GM23248 (cell line): ENCODE results near the gene ARNT2. TPM values are rescaled to one million over a fixed set of nuclear protein-coding genes. Genes with fewer than 3 reads are reported as not detected.

Source experiments
- DNase-seq: peaks from one replicate; pipeline ENCODE4 v3.0.0-alpha.2; 2015
- H2AFZ ChIP-seq: fragments of 200-600 bp; sonication (generic); 2 replicates; pipeline ENCODE4 v1.6.1; 2016; ENCODE audit warnings: antibody characterized with exemption
- H3F3A ChIP-seq: fragments of 200-600 bp; sonication (generic); 2 replicates; pipeline ENCODE4 v1.6.1; 2016; ENCODE audit warnings: mild to moderate bottlenecking, antibody characterized with exemption, mixed run types; ENCODE audit not compliant: insufficient read depth
- H3K27ac ChIP-seq: fragments of 200-600 bp; sonication (generic); 2 replicates; pipeline ENCODE4 v1.5.1; 2016; ENCODE audit warnings: mild to moderate bottlenecking
- H3K27me3 ChIP-seq: fragments of 200-600 bp; sonication (generic); replicated peaks from 2 replicates; pipeline ENCODE4 v1.6.1; 2016; ENCODE audit warnings: mild to moderate bottlenecking; ENCODE audit not compliant: insufficient read depth
- H3K36me3 ChIP-seq: fragments of 200-600 bp; sonication (generic); 2 replicates; pipeline ENCODE4 v1.6.1; 2016; ENCODE audit warnings: low read depth, mild to moderate bottlenecking
- H3K4me1 ChIP-seq: fragments of 200-600 bp; sonication (generic); 2 replicates; pipeline ENCODE4 v1.6.1; 2016; ENCODE audit warnings: mild to moderate bottlenecking; ENCODE audit not compliant: insufficient read depth
- H3K4me2 ChIP-seq: fragments of 200-600 bp; sonication (generic); one replicate; pipeline ENCODE4 v1.6.1; 2016; ENCODE audit warnings: mild to moderate bottlenecking; ENCODE audit not compliant: unreplicated experiment
- H3K4me3 ChIP-seq: fragments of 200-600 bp; sonication (generic); 2 replicates; pipeline ENCODE4 v1.5.1; 2016; ENCODE audit warnings: mild to moderate bottlenecking
- H3K79me2 ChIP-seq: fragments of 200-600 bp; sonication (generic); 2 replicates; pipeline ENCODE4 v1.6.1; 2016; ENCODE audit warnings: mild to moderate bottlenecking; ENCODE audit not compliant: insufficient read depth
- H3K9ac ChIP-seq: fragments of 200-600 bp; sonication (generic); 2 replicates; pipeline ENCODE4 v1.6.1; 2016; ENCODE audit warnings: mild to moderate bottlenecking
- H3K9me2 ChIP-seq: fragments of 200-600 bp; sonication (generic); 2 replicates; pipeline ENCODE4 v1.6.1; 2016; ENCODE audit warnings: mixed run types, mild to moderate bottlenecking, moderate library complexity; ENCODE audit not compliant: insufficient read depth
- H3K9me3 ChIP-seq: fragments of 200-600 bp; sonication (generic); one replicate; pipeline ENCODE4 v1.6.1; 2017; ENCODE audit warnings: low read depth
- H4K20me1 ChIP-seq: fragments of 200-600 bp; sonication (generic); 2 replicates; pipeline ENCODE4 v1.6.0; 2016; ENCODE audit not compliant: insufficient read depth
- EZH2 ChIP-seq: fragments of 200-600 bp; sonication (generic); IDR thresholded peaks from 2 replicates; pipeline ENCODE4 v1.6.1; 2018; ENCODE audit warnings: antibody characterized with exemption, mild to moderate bottlenecking; ENCODE audit not compliant: insufficient read depth, poor library complexity, severe bottlenecking
- EZH2phosphoT487 ChIP-seq: fragments of 200-600 bp; sonication (generic); IDR thresholded peaks from 2 replicates; pipeline ENCODE4 v1.6.1; 2018; ENCODE audit warnings: antibody characterized with exemption, moderate library complexity, mild to moderate bottlenecking, low read depth; ENCODE audit not compliant: insufficient read depth
- WGBS, 2 experiments: methylation state at CpG; one replicate each; pipeline ENCODE4 v1.1.6; 2015 to 2017; ENCODE audit warnings: low lambda C conversion rate in 2 of 2, low coverage in 1 of 2; ENCODE audit errors: missing lambda C conversion rate in 2 of 2; 5-methylcytosine and 5-hydroxymethylcytosine counted together
- in situ Hi-C: fragments of 300-500 bp; cut with MboI; formaldehyde crosslinking; loops from 2 replicates; pipeline ENCODE4 v1.15.0; 2020
- polyA plus RNA-seq: library from polyadenylated mRNA; unstranded; fragments of >200 nt; fragmentation: Nextera tagmentation; extraction: Ambion mirVana; gene quantifications from 2 replicates; pipeline ENCODE4 v1.2.1, GENCODE V29; 2016
- total RNA-seq: library from RNA; depleted of rRNA; stranded (reverse); fragments of >200 nt; shearing (Covaris generic); gene quantifications from 2 replicates; pipeline ENCODE4 v1.2.3, GENCODE V29; 2014

ARNT2 gene
- total and polyA plus RNA-seq, 2 experiments from 2014 or later = 9.3 to 23.5 TPM

DNA sequence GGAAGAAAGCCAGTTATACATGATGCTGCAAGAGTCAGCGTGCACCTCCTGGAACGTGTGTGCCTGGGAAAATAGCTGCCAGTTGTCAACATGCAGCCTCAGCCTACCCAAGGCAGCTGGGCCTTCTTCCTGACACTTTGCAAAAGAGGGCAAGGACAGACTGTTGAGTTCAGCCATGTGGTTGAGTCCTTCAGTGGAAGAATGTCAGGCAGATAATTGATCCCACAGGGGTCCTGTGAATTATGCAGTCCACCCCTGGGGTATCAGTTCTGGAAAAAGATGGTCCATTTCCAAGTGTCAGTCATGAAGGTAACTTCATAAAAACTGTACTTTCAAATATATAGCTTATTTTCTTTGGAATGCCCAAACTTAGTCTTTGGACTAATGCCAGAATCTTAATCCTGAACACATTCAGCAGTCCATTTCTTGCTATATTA is 79.6 kb downstream of the ARNT2 start:
- Histone ChIP-seq H3K79me2 (no peaks in the 10 kb centered on the region), H3K9ac (no peak overlapping the region), H2AFZ (no peak overlapping the region), H3K36me3 (no peaks in the 10 kb centered on the region), H3K4me2 (no peak overlapping the region), H3F3A (peaks cover 49% of the 10 kb centered on the region), H3K9me3 (no peaks in the 10 kb centered on the region), H3K4me3 (no peak overlapping the region), H4K20me1 (no peaks in the 10 kb centered on the region), H3K4me1 (peaks cover 49% of the 10 kb centered on the region), H3K27ac (no peak overlapping the region), H3K9me2 (no peaks in the 10 kb centered on the region), H3K27me3 (no peaks in the 10 kb centered on the region)
- no peak for DNase-seq
- no peak for TF ChIP-seq EZH2
- no peak for TF ChIP-seq EZH2phosphoT487
- in situ Hi-C loops = no loop called here
- WGBS, 2 experiments = 93 to 100% methylated on average over 2 of the region's 2 CpGs

DNA sequence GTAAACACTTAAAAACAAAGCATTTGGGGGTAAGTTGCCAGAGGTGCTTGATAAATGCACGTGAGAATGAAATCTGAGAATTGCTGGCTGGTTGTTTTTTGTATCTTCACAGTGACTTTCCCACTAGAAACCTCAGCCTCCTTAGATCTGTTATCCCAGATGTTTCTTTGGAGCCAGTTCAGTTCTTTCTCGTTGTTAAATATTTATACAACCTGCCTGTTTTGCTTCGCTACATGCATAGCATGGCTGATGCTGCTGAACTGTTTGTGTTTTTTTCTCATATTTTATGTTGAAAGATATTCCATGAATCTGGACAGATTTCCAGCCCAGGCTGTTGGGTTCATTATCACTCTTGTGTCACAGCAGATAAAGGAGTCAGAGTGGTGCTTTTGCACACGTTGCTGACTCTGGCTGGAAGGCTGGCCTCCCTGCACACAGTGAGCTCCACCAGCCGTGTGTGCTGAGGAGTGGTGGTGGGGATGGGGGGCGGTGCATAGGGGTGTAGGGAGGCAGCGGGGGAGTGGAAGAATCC is 80.2 kb downstream of the ARNT2 start:
- no peak overlapping the region for H3K27ac ChIP-seq
- in situ Hi-C loops = no loop called here

GRCh38 chr15:80485370-80486164 is 81.4 kb downstream of the ARNT2 start:
- Histone ChIP-seq H3K4me1 (peaks cover 52% of the 10 kb centered on the region), H3K4me3 (no peak overlapping the region), H3K9ac (no peak overlapping the region), H3K27ac (no peak overlapping the region), H3K9me2 (no peaks in the 10 kb centered on the region), H3F3A (peaks cover 48% of the 10 kb centered on the region), H3K36me3 (no peaks in the 10 kb centered on the region), H3K4me2 (no peak overlapping the region), H2AFZ (no peak overlapping the region), H4K20me1 (no peaks in the 10 kb centered on the region), H3K79me2 (no peaks in the 10 kb centered on the region), H3K27me3 (no peaks in the 10 kb centered on the region), H3K9me3 (no peaks in the 10 kb centered on the region)
- 93 to 94% methylated on average over 5 of the region's 5 CpGs for WGBS, 2 experiments
- no peak for DNase-seq
- in situ Hi-C loops = no loop called here
- TF ChIP-seq EZH2phosphoT487 (no peak), EZH2 (no peak)

More for the DNA sequence above, 80.2 kb downstream of the ARNT2 start:
- peaks cover 52% of the 10 kb centered on the region for H3K4me1 ChIP-seq
- H2AFZ ChIP-seq = no peak overlapping the region
- H3K9me2 ChIP-seq = no peaks in the 10 kb centered on the region
- TF ChIP-seq EZH2phosphoT487 (no peak), EZH2 (no peak)
- peaks cover 48% of the 10 kb centered on the region for H3F3A ChIP-seq
- H3K4me3 ChIP-seq = no peak overlapping the region
- DNase-seq = no peak
- no peak overlapping the region for H3K9ac ChIP-seq
- H3K9me3 ChIP-seq = no peaks in the 10 kb centered on the region
- H3K36me3 ChIP-seq = no peaks in the 10 kb centered on the region
- no peak overlapping the region for H3K4me2 ChIP-seq
- 88% methylated on average over 7 of the region's 7 CpGs for WGBS, 2 experiments
- H3K79me2 ChIP-seq = no peaks in the 10 kb centered on the region
- no peaks in the 10 kb centered on the region for H3K27me3 ChIP-seq
- no peaks in the 10 kb centered on the region for H4K20me1 ChIP-seq

- Histone ChIP-seq H3K27me3 (no peaks in the 10 kb centered on the region), H4K20me1 (no peaks in the 10 kb centered on the region), H3F3A (peaks cover 32% of the 10 kb centered on the region), H3K9ac (no peak overlapping the region), H3K9me2 (no peaks in the 10 kb centered on the region), H3K36me3 (no peaks in the 10 kb centered on the region), H3K27ac (peak overlapping the region; percentile 78; the same call in 1 of the 2 replicates), H3K79me2 (no peaks in the 10 kb centered on the region), H3K9me3 (no peaks in the 10 kb centered on the region), H3K4me3 (no peak overlapping the region), H3K4me2 (peak overlapping the region; percentile 57), H2AFZ (no peak overlapping the region), H3K4me1 (peaks cover 39% of the 10 kb centered on the region)
- TF ChIP-seq EZH2 = no peak
- no peak for TF ChIP-seq EZH2phosphoT487
- in situ Hi-C loops = no loop called here
- 95 to 97% methylated on average over 4 of the region's 4 CpGs for WGBS, 2 experiments
- DNase-seq = no peak
These were observed 83.7 kb downstream of the ARNT2 start for GRCh38 chr15:80487839-80488390.
